Adrenal gland (tissue), 5 donors: ENCODE results near the gene KSR2.

Experiments used
- POLR2A ChIP-seq, 2 donors: fragments of 450-650 bp; IDR thresholded peaks; one replicate each; pipeline ENCODE4 v1.6.1; 2017; ENCODE audit warnings: antibody characterized with exemption in 2 of 2, mild to moderate bottlenecking in 2 of 2, moderate library complexity in 1 of 2
- TF ChIP-seq, protein P1 (sequence below), 6 experiments: fragments of 450-650 bp in 4 of 6; fragments of 200-600 bp in 2 of 6; sonication (generic) in 1 of 6; IDR thresholded peaks; 1 replicate in 5 of 6; 2 replicates in 1 of 6; pipeline versions ENCODE4 v1.5.1 to v1.8.0; 2016 to 2021; ENCODE audit warnings: antibody characterized with exemption in 6 of 6, mild to moderate bottlenecking in 2 of 6, moderate library complexity in 1 of 6
- donor health status: DM: no; HTN: no; CAD: no.

DNA sequence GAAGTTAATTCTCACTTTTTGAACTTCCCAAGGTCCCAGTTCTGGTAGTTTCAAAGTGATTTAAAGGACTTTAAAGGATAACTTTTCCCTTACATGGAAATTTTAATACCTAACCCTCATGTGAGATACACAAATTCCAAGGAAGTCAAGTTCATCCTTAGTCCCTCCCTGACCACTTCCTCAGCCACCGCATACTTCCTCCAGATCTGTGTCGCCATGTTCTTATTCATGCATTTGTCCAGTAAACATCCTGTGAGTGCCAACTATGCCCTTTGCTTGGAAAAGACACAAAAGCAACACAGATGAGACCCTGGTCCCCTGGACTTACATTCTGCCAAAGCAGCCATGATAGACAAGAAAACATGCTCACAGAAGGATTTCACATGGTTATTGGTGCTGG is 206.6 kb downstream of the KSR2 start:
- TF ChIP-seq, protein P1, sequence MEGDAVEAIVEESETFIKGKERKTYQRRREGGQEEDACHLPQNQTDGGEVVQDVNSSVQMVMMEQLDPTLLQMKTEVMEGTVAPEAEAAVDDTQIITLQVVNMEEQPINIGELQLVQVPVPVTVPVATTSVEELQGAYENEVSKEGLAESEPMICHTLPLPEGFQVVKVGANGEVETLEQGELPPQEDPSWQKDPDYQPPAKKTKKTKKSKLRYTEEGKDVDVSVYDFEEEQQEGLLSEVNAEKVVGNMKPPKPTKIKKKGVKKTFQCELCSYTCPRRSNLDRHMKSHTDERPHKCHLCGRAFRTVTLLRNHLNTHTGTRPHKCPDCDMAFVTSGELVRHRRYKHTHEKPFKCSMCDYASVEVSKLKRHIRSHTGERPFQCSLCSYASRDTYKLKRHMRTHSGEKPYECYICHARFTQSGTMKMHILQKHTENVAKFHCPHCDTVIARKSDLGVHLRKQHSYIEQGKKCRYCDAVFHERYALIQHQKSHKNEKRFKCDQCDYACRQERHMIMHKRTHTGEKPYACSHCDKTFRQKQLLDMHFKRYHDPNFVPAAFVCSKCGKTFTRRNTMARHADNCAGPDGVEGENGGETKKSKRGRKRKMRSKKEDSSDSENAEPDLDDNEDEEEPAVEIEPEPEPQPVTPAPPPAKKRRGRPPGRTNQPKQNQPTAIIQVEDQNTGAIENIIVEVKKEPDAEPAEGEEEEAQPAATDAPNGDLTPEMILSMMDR (IDR thresholded peaks at IDR 0.05), result no peak
- TF ChIP-seq POLR2A (IDR thresholded peaks at IDR 0.05), result no peak
